ENCODE data around the gene FKBP10. TPM values are rescaled to one million over a fixed set of nuclear protein-coding genes. Genes with fewer than 3 reads are reported as not detected.
"Not testable (repeated sequence)": the region's sequence is repeated elsewhere in the genome, so short reads cannot be mapped to it uniquely, and the experiment has no call there.

FKBP10 gene
- total RNA-seq, 1 experiment from 2014 or later, result 112 TPM

GRCh38 chr17:41773731-41774193 is 39.0 kb upstream of the FKBP10 start:
- H3K4me3 Mint-ChIP-seq (ENCODE audit: unreplicated experiment), result peak overlapping the region; percentile 64
- no peaks in the 10 kb centered on the region for H3K27me3 Mint-ChIP-seq (ENCODE audit: insufficient read depth, unreplicated experiment)
- intact Hi-C loops (cut with micrococcal nuclease; ENCODE audit: unreplicated experiment), result no loop called here
- no peak for DNase-seq
- no peaks in the 10 kb centered on the region for H3K9me3 Mint-ChIP-seq (ENCODE audit: unreplicated experiment)
- peaks cover 41% of the 10 kb centered on the region for H3K4me1 Mint-ChIP-seq (ENCODE audit: low read depth, unreplicated experiment)
- Histone ChIP-seq H3K27me3 (replicated peaks; ENCODE audit: control insufficient read depth, insufficient read depth, low read length) (no peaks in the 10 kb centered on the region), H3K36me3 (ENCODE audit: control insufficient read depth, insufficient read depth, low read length) (peaks cover 17% of the 10 kb centered on the region), H3K4me1 (peaks cover 74% of the 10 kb centered on the region), H3K9me3 (no peaks in the 10 kb centered on the region), H3K4me3 (ENCODE audit: low read depth, low read length) (no peak overlapping the region)
- BruUV-seq (replicated peaks), result no TSS peak
- ChIA-PET CTCF (interaction anchor here (0.8 to 1.6 kb wide), 6 partner anchors 11 to 38 kb away, joined by 3 to 12 read pairs (median 4); partner anchors contain the start of genes JUP and P3H4), POLR2A (interaction anchor here (0.6 to 3.0 kb wide), 5 partner anchors 8 to 39 kb away, joined by 3 to 24 read pairs (median 4); partner anchors contain the start of genes FKBP10, JUP and P3H4)
- peaks cover 97% of the 10 kb centered on the region for H3K36me3 Mint-ChIP-seq (ENCODE audit: insufficient read depth, unreplicated experiment)
- H3K27ac Mint-ChIP-seq (ENCODE audit: unreplicated experiment), result peak overlapping the region; percentile 92
- no peak for TF ChIP-seq CTCF (IDR thresholded peaks at IDR 0.05; ENCODE audit: insufficient read depth in 1 of 2, low read depth in 1 of 2, low read length in 1 of 2, severe bottlenecking in 1 of 2, unreplicated experiment in 1 of 2)

GRCh38 chr17:41775394-41776226 is 37.2 kb upstream of the FKBP10 start:
- Mint-ChIP-seq H3K36me3 (ENCODE audit: insufficient read depth, unreplicated experiment) (peaks cover 95% of the 10 kb centered on the region), H3K4me3 (ENCODE audit: unreplicated experiment) (no peak overlapping the region), H3K4me1 (ENCODE audit: low read depth, unreplicated experiment) (peaks cover 45% of the 10 kb centered on the region), H3K27me3 (ENCODE audit: insufficient read depth, unreplicated experiment) (no peaks in the 10 kb centered on the region), H3K27ac (ENCODE audit: unreplicated experiment) (peak overlapping the region; percentile 92), H3K9me3 (ENCODE audit: unreplicated experiment) (no peaks in the 10 kb centered on the region)
- ChIA-PET POLR2A (interaction anchor here (3.0 kb wide), 1 partner anchor 10 kb away, joined by 24 read pairs; the partner anchor contains the start of gene JUP), CTCF (interaction anchor here (0.9 to 1.6 kb wide), 2 partner anchors 11 to 36 kb away, joined by 4 to 5 read pairs; partner anchors contain the start of genes JUP and P3H4)
- no peaks in the 10 kb centered on the region for H3K27me3 ChIP-seq (replicated peaks; ENCODE audit: control insufficient read depth, insufficient read depth, low read length)
- H3K9me3 ChIP-seq, result no peaks in the 10 kb centered on the region
- no peak for TF ChIP-seq CTCF (IDR thresholded peaks at IDR 0.05; ENCODE audit: insufficient read depth in 1 of 2, low read depth in 1 of 2, low read length in 1 of 2, severe bottlenecking in 1 of 2, unreplicated experiment in 1 of 2)
- H3K4me3 ChIP-seq (ENCODE audit: low read depth, low read length), result no peak overlapping the region
- peaks cover 74% of the 10 kb centered on the region for H3K4me1 ChIP-seq
- intact Hi-C loops (cut with micrococcal nuclease; ENCODE audit: unreplicated experiment), result no loop called here
- BruUV-seq (replicated peaks), result no TSS peak
- H3K36me3 ChIP-seq (ENCODE audit: control insufficient read depth, insufficient read depth, low read length), result peaks cover 8% of the 10 kb centered on the region
- no peak for DNase-seq

- H3K27me3 ChIP-seq (replicated peaks; ENCODE audit: control insufficient read depth, insufficient read depth, low read length); DNase-seq; H3K4me3 Mint-ChIP-seq (ENCODE audit: unreplicated experiment); H3K9me3 Mint-ChIP-seq (ENCODE audit: unreplicated experiment); H3K4me3 ChIP-seq (ENCODE audit: low read depth, low read length); H3K36me3 ChIP-seq (ENCODE audit: control insufficient read depth, insufficient read depth, low read length); BruUV-seq (replicated peaks); H3K9me3 ChIP-seq; POLR2A ChIA-PET; H3K27me3 Mint-ChIP-seq (ENCODE audit: insufficient read depth, unreplicated experiment); intact Hi-C loops (cut with micrococcal nuclease; ENCODE audit: unreplicated experiment): not testable (repeated sequence)
- CTCF ChIA-PET, result interaction anchor here (0.9 to 1.0 kb wide), 3 partner anchors 10 to 35 kb away, joined by 4 to 5 read pairs (median 4); partner anchors contain the start of genes JUP and P3H4
- Mint-ChIP-seq H3K36me3 (ENCODE audit: insufficient read depth, unreplicated experiment) (peaks cover 95% of the 10 kb centered on the region), H3K4me1 (ENCODE audit: low read depth, unreplicated experiment) (peaks cover 46% of the 10 kb centered on the region), H3K27ac (ENCODE audit: unreplicated experiment) (peak overlapping the region; percentile 92)
- peaks cover 74% of the 10 kb centered on the region for H3K4me1 ChIP-seq
These were observed 36.4 kb upstream of the FKBP10 start for GRCh38 chr17:41776262-41776900.
